Measurements from ENCODE around the gene U2AF1.
"Not testable (repeated sequence)": the region's sequence is repeated elsewhere in the genome, so short reads cannot be mapped to it uniquely, and the experiment has no call there.

GRCh38 chr21:43147999-43148398 is 40.6 kb upstream of the U2AF1 start:
- not testable (repeated sequence) for TF ChIP-seq CTCF, POLR2A (IDR thresholded peaks at IDR 0.05)
